H4 (cell line): ENCODE results near the gene OPN4. TPM values are rescaled to one million over a fixed set of nuclear protein-coding genes. Genes with fewer than 3 reads are reported as not detected.

ENCODE experiments used
- DNase-seq: peaks from one replicate; pipeline ENCODE4 v3.0.0-alpha.2; 2015; ENCODE audit warnings: low spot score
- total RNA-seq: library from RNA; depleted of rRNA; stranded (reverse); fragments of >200 nt; shearing (Covaris generic); gene quantifications from 2 replicates; pipeline ENCODE4 v1.2.3, GENCODE V29; 2014

Gene OPN4
- total RNA-seq, 1 experiment from 2014 or later: 0.02 TPM

DNA sequence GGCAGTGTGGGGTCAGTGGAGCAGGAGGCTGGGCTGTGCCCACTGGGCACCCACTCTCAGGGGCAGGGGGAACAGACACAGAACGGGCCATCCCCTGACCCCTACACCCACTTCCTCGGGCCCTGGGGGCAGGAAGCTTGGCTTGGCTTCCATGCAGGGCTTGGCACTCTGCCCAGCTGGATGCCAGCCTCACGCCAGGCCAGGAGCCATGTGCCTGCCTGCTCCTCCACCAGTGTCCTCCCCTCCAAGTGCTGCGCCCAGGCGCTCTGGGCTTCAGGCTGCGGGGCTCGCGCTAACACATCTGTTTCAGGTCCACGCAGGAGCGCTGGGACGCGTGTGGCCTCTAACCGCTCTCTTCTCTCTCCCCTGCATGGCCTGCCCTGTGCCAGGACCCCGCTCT lies 26.7 kb downstream of the OPN4 start:
- DNase-seq: no peak

- DNase-seq: no peak
Measured at GRCh38 chr10:86681722-86682386, 27.5 kb downstream of the OPN4 start.

GRCh38 chr10:86682675-86683074 lies 28.3 kb downstream of the OPN4 start:
- DNase-seq: no peak

DNA sequence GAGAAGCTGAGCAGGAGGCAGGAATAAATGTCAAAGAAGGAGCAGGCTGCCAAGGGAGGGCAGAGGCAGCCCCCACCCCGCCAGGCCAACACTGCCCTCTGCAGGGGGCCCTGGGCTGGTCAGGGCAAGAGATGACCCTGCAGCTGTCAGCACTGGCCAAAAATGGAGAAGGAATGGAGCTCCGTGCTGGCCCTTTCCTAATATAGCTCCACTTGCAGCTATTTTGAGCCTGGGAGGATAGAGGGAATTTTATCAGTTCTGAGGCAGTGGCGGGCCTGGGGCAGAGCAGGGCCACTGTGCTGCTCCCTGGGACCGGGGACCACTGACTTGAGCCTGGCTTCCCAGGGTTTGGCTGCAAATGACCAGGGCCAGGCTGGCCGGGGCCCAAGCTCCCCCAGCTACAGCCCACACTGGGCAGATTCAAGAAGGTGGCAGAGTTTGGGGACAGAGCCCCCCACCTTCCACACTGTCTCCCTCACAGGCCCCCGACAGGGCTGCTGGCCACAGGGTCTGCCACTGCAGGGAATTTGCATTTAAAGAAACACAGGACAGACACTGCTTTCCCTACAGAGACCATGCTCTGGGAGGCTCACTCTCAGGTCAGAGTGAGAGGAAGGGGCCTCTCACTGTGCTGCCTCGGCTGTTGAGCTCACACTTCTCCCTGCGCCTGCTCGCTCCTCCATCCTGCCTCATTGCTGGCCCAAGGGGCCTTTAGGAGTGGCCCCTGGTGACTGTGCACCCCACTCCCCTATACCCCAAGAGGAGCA lies 30.2 kb downstream of the OPN4 start:
- DNase-seq: no peak

GRCh38 chr10:86685416-86685815 lies 31.1 kb downstream of the OPN4 start:
- no peak for DNase-seq

DNA sequence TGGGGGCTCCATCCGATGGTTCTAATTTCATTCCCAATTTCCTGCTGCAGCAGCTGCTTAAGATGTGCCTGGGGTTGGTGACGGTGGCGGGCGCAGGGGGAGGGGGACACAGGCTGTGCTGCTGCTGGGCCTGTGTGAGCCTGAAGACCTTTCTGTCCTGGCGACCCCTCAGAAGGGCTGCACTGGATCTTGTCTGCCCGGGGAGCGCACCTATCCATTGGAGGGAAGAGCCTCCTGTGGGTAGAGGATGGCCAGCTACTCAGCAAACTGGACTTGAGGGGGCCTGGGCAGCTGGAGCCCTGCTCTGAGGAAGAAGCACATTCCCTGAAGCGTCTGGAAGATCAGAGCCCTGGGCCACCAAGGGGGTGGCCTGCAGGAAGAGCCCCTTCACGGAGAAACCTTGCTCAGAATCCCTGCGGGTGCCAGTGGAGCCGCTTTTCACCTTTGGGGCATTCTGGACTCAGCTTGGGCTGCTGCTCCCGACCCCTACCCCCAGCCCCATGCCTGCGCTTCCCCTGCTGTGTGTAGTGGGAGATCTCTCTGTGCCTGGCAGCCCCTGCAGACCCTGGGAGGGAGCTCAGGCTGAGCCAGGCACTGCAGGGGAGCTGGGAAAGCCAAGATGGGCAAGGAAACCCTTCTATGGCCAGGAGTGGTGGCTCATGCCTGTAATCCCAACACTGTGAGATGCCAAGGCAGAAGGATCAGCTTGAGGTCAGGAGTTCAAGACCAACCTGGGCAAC lies 31.7 kb downstream of the OPN4 start:
- no peak for DNase-seq

- no peak for DNase-seq
Measured at GRCh38 chr10:86686972-86687371, 32.6 kb downstream of the OPN4 start.

DNA sequence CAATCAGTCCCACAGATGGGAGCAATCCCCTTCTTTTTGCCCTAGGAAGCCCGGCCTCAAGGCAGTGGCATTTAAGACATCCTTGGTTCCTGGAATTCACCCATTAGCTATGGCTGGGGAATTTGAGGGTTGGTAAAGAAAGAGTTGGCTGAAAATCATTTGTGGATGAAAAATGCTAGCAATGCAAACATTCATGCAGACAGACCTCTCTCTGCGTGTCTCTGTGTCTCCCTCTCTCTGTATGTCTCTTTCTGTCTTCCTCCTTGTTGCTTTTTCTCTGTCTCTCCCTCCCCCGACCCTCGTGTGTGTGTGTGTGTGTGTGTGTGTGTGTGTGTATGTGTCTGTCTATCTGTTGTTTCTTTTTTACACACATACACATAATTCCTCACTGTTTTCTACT lies 33.4 kb downstream of the OPN4 start:
- no peak for DNase-seq

DNA sequence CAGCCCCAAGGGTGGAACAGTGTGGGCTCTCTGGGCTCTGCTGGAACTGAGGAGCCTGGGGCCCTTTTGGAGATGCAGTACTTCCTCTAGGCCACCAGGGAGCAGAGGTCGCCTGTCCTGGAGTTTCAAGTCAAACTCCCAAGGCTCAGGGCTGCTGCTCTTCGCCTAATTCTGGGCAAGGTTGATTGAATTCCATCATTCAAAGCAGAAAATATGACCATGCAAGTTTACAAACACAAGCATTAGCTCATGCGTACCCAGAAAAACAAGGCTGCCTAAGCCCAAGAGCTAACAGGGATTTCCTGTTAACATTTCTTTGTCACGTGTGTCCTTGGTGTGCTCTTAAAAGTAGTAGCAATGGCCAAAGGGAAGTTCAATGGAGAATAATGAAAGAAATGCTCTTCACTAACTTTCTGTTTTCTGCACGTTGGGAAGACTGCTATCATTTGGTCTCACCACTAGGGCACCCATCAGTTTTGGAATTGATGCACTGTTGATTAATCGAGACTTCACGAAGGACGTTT lies 34.1 kb downstream of the OPN4 start:
- peak; percentile 61 for DNase-seq

GRCh38 chr10:86689146-86689545 lies 34.8 kb downstream of the OPN4 start:
- no peak for DNase-seq

DNA sequence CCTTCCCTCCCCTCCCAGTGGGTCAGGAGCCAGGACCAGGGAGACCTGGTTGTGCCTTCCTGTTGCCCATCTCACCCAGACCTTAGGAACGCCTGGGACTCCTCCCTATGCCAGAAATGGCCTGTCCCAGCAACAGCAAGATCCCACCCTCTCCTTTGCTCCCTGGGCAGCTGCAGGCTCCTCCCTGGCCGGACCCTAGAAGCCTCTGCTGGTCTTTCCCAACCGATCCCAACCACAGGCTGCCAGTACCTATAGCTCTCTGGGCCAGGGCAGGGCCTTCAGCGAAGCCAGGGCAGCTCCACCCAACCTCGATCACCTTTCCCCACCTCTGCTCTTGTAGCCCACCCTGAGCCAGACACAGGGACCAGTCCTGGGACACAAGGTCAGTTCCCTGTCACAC lies 35.9 kb downstream of the OPN4 start:
- no peak for DNase-seq

GRCh38 chr10:86690657-86691084 lies 36.3 kb downstream of the OPN4 start:
- no peak for DNase-seq

- no peak for DNase-seq
Measured at GRCh38 chr10:86691333-86692022, 37.1 kb downstream of the OPN4 start.

- no peak for DNase-seq
Measured at GRCh38 chr10:86692023-86692514, 37.7 kb downstream of the OPN4 start.

DNA sequence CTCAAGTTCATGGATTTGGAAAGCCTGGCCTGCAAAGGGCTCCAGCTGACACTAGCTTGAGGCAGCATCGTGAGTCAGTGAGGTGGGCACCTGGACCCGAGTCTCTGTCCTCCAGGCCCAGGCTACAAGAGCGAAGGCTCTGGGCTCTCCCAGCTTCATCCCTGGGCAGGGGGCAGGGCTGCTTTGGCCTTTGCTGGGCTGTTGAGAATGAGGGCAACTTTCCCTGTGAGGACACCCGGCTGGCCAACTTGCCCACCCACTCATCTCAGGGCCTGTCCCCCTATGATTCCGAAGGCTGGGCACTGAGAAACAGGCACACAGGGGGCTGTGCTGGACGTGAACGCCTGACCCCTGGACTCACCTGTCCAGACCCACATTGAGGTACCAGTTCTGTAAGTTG lies 38.3 kb downstream of the OPN4 start:
- no peak for DNase-seq

GRCh38 chr10:86693275-86693674 lies 38.9 kb downstream of the OPN4 start:
- no peak for DNase-seq

DNA sequence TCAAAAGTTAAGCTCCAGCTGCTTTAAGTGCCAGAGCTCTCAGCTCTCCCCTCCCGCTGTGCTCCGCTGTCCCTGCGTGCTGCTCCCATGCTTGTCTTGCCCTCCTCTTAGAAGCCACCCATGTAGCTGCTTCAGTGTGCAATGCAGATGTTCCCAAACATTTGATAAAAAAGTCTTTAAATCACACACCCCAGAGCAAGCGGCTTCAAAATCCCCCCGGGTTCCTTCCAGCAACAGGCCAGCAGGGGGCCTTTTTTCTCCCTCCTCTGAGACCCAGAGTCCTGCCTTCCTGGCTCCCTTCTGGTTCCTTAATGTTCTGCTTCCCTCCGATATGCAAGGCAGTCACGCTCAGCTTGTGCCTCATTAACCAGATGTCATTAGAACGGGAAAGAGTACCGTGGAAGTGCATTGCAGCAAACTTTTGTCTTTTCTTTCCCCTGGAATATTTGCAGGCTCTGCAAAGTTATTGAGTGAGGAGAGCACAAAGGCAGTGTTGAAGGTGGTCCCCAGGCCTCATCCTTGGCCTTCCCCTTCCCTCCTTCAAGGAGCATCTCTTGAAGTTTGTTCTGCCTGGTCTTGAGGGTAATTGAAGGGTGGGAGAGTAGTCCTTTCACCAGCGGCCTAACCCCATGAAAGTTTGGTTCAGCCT lies 39.5 kb downstream of the OPN4 start:
- no peak for DNase-seq

DNA sequence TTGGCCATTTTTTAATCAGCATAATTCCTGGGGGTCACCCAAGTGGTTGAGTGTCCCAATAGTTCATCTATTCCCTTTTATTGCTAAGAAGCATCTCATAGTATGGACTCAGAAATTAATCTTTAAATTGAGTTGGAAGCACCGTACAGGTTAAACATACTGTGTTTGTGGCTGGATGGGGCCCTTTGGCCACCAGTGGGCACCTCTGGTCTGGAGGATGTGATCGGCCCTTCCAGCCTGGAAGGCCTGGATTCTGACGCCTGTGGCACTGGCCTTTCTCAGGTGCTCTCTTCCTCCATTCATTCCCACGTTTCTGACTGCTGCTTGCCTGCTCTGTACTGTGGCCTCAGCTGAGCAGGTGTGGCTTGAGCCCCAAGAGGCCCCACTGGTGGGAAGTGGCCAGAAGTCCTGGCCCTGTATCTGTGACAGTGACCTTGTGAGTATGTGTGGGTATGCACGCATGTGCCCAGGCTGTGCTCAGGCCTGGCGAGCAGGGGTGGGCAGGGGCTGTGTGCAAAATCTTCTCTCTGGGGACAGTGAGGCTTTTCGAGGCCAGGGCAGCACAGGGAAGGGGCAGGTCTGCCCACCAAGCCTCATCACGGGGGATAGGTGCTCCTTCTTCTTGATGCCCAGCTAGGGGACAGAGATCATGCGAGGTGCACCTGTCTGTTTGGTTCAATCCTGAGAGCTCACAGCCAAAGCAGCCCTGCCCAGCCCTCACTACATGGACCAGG lies 44.0 kb downstream of the OPN4 start:
- no peak for DNase-seq

DNA sequence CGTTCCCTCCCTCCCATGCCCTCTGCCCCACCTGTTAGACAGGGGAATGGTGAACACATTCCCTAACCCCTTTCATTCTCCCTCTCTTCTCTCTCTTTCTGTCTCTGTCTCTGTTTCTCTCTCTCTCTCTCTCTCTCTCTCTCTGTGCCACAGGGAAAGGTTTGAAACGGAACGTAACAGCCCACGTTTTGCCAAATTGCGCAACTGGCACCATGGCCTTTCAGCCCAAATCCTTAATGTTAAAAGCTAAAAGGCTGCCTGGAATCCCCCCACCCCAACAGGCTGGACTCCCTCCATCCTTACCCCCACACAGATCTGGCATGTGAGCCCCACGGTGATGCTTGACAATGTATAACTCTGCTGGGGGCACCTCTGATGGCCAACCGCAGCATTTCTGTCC lies 44.8 kb downstream of the OPN4 start:
- no peak for DNase-seq

- no peak for DNase-seq
Measured at GRCh38 chr10:86699541-86699940, 45.2 kb downstream of the OPN4 start.
